Measurements from ENCODE around the gene HABP4.
A peak's percentile ranks its signal among the peaks of the same experiment; 100 is the strongest.

Gene HABP4

GRCh38 chr9:96478829-96479371 lies 28.9 kb downstream of the HABP4 start:
- peak in 1 of 2 donors; percentile 27 for DNase-seq

- no peak for DNase-seq
Observed at GRCh38 chr9:96480736-96481135, 30.8 kb downstream of the HABP4 start.

GRCh38 chr9:96482476-96482875 lies 32.5 kb downstream of the HABP4 start:
- no peak for DNase-seq

- DNase-seq = no peak
Observed at GRCh38 chr9:96483197-96483596, 33.2 kb downstream of the HABP4 start.

GRCh38 chr9:96483733-96484390 lies 33.9 kb downstream of the HABP4 start:
- DNase-seq = no peak

- DNase-seq = no peak
Observed at GRCh38 chr9:96484521-96484931, 34.6 kb downstream of the HABP4 start.

- no peak for DNase-seq
Observed at GRCh38 chr9:96485280-96485679, 35.3 kb downstream of the HABP4 start.

- DNase-seq = no peak
Observed at GRCh38 chr9:96486386-96487028, 36.5 kb downstream of the HABP4 start.

- no peak for DNase-seq
Observed at GRCh38 chr9:96487029-96487396, 37.0 kb downstream of the HABP4 start.

- no peak for DNase-seq
Observed at GRCh38 chr9:96487949-96488348, 38.0 kb downstream of the HABP4 start.

- no peak for DNase-seq
Observed at GRCh38 chr9:96489482-96489979, 39.6 kb downstream of the HABP4 start.

- no peak for DNase-seq
Observed at GRCh38 chr9:96490534-96491078, 40.6 kb downstream of the HABP4 start.

GRCh38 chr9:96491079-96491879 lies 41.3 kb downstream of the HABP4 start:
- peak; percentile 10 to 16 for DNase-seq

GRCh38 chr9:96491880-96492525 lies 42.0 kb downstream of the HABP4 start:
- DNase-seq = no peak

GRCh38 chr9:96492993-96493531 lies 43.1 kb downstream of the HABP4 start:
- no peak for DNase-seq

GRCh38 chr9:96493757-96494156 lies 43.8 kb downstream of the HABP4 start:
- DNase-seq = no peak

- no peak for DNase-seq
Observed at GRCh38 chr9:96494215-96494800, 44.3 kb downstream of the HABP4 start.

- DNase-seq = no peak
Observed at GRCh38 chr9:96495341-96495740, 45.4 kb downstream of the HABP4 start.

GRCh38 chr9:96496368-96497116 lies 46.6 kb downstream of the HABP4 start:
- no peak for DNase-seq

- no peak for DNase-seq
Observed at GRCh38 chr9:96497117-96497399, 47.1 kb downstream of the HABP4 start.

- DNase-seq = no peak
Observed at GRCh38 chr9:96498796-96499195, 48.8 kb downstream of the HABP4 start.
